ENCODE data around the gene KY.

DNA sequence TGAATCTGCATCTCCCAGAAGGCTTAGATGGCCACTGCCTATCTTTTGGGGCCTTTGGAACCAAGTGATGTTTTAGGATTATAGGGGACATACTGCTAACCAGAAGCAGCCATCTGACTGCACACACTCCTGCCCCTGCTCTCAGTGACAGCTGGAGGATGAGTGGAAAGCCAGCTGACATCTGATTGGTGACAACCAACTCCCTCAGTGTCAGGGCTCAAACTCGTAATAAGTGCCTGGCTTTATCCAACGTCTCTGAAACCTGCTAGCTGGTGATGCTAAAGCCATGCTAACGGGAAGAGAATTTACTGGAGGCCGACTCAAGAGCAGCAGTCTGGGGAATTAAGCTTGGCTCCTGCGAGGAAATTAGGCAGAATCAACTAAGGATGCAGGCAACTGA lies 35.1 kb downstream of the KY start:
- TF ChIP-seq TAF1 (IDR thresholded peaks at IDR 0.05; ENCODE audit: low read depth) (no peak), YY1 (IDR thresholded peaks at IDR 0.05; ENCODE audit: low read depth) (no peak), CEBPB (IDR thresholded peaks at IDR 0.05) (no peak)

Data from Ishikawa (cell line).